HG02852 (cell line): ENCODE data around the gene NDUFB7.
"Not testable (repeated sequence)": the region's sequence is repeated elsewhere in the genome, so short reads cannot be mapped to it uniquely, and the experiment has no call there.

Experiments used
- ATAC-seq: cut with Tn5 transposase; IDR thresholded peaks from one replicate; pipeline ENCODE4 v1.9.1; 2021; ENCODE audit warnings: mild to moderate bottlenecking, moderate library complexity; ENCODE audit not compliant: unreplicated experiment

Gene NDUFB7

GRCh38 chr19:14554382-14554812, 17.5 kb downstream of the NDUFB7 start:
- no peak for ATAC-seq

GRCh38 chr19:14553939-14554243, 18.0 kb downstream of the NDUFB7 start:
- no peak for ATAC-seq

- no peak for ATAC-seq
These were observed 18.6 kb downstream of the NDUFB7 start for GRCh38 chr19:14553042-14553938.

- ATAC-seq = not testable (repeated sequence)
These were observed 19.9 kb downstream of the NDUFB7 start for GRCh38 chr19:14552006-14552360.

GRCh38 chr19:14551134-14552005, 20.5 kb downstream of the NDUFB7 start:
- not testable (repeated sequence) for ATAC-seq

GRCh38 chr19:14550201-14550754, 21.6 kb downstream of the NDUFB7 start:
- ATAC-seq = no peak

- ATAC-seq = no peak
These were observed 26.2 kb downstream of the NDUFB7 start for GRCh38 chr19:14545716-14546082.

- ATAC-seq = no peak
These were observed 26.7 kb downstream of the NDUFB7 start for GRCh38 chr19:14544977-14545715.

GRCh38 chr19:14544047-14544446, 27.8 kb downstream of the NDUFB7 start:
- no peak for ATAC-seq

GRCh38 chr19:14542711-14543328, 29.0 kb downstream of the NDUFB7 start:
- ATAC-seq = no peak

GRCh38 chr19:14541979-14542378, 29.9 kb downstream of the NDUFB7 start:
- not testable (repeated sequence) for ATAC-seq

- ATAC-seq = no peak
These were observed 30.9 kb downstream of the NDUFB7 start for GRCh38 chr19:14540741-14541525.

- no peak for ATAC-seq
These were observed 34.8 kb downstream of the NDUFB7 start for GRCh38 chr19:14536926-14537692.

GRCh38 chr19:14533450-14533849, 38.4 kb downstream of the NDUFB7 start:
- no peak for ATAC-seq

- ATAC-seq = no peak
These were observed 41.4 kb downstream of the NDUFB7 start for GRCh38 chr19:14530506-14530905.

GRCh38 chr19:14530005-14530348, 41.9 kb downstream of the NDUFB7 start:
- ATAC-seq = no peak

- ATAC-seq = peak; percentile 90
These were observed 42.4 kb downstream of the NDUFB7 start, which contains the start of gene TECR for GRCh38 chr19:14529254-14530004. TECR (plus strand) TSS chr19:14529594; CDS start chr19:14529697, 103 bp downstream.
